OCI-LY7 (cell line): ENCODE data around the gene RPH3AL.

Experiments
- CTCF ChIP-seq: fragments of 200-600 bp; sonication (generic); conservative IDR thresholded peaks from 2 replicates; pipeline ENCODE4 v1.5.1; 2014; ENCODE audit warnings: mild to moderate bottlenecking, antibody characterized with exemption, low read length, moderate library complexity, mixed read lengths
- EZH2phosphoT487 ChIP-seq: fragments of 200-600 bp; sonication (generic); IDR thresholded peaks from 2 replicates; pipeline ENCODE4 v1.6.1; 2018; ENCODE audit warnings: low read depth, borderline replicate concordance, mild to moderate bottlenecking, mixed run types, antibody characterized with exemption, low read length, moderate library complexity, mixed read lengths

- no peak for TF ChIP-seq CTCF
- no peak for TF ChIP-seq EZH2phosphoT487
Observed at GRCh38 chr17:238071-238963, 114.3 kb downstream of the RPH3AL start.
